SJSA1 (cell line): ENCODE data around the gene RO60. TPM values are rescaled to one million over a fixed set of nuclear protein-coding genes. Genes with fewer than 3 reads are reported as not detected.
A peak's percentile ranks its signal among the peaks of the same experiment; 100 is the strongest.
"Not testable (repeated sequence)": the region's sequence is repeated elsewhere in the genome, so short reads cannot be mapped to it uniquely, and the experiment has no call there.

Experiments used
- DNase-seq, 2 experiments: peaks; one replicate each; pipeline ENCODE4 v3.0.0-alpha.2; 2015 to 2020; ENCODE audit warnings: low spot score in 2 of 2, low read depth in 1 of 2
- H3K27ac ChIP-seq: fragments of 250-450 bp; sonication (Bioruptor Pico); 2 replicates; pipeline ENCODE4 v1.5.1; 2020; ENCODE audit warnings: mild to moderate bottlenecking, moderate library complexity
- H3K27me3 ChIP-seq: fragments of 250-450 bp; sonication (Bioruptor Pico); replicated peaks from 2 replicates; pipeline ENCODE4 v1.5.1; 2020; ENCODE audit warnings: mild to moderate bottlenecking, moderate library complexity
- H3K36me3 ChIP-seq: fragments of 250-450 bp; sonication (Bioruptor Pico); 2 replicates; pipeline ENCODE4 v1.5.1; 2020; ENCODE audit warnings: mild to moderate bottlenecking
- H3K4me1 ChIP-seq: fragments of 250-450 bp; sonication (Bioruptor Pico); replicated peaks from 2 replicates; pipeline ENCODE4 v1.6.1; 2021; ENCODE audit warnings: mild to moderate bottlenecking
- H3K4me3 ChIP-seq: fragments of 250-450 bp; sonication (Bioruptor Pico); 2 replicates; pipeline ENCODE4 v1.5.1; 2020; ENCODE audit warnings: mild to moderate bottlenecking
- H3K9me3 ChIP-seq: fragments of 250-450 bp; sonication (Bioruptor Pico); replicated peaks from 2 replicates; pipeline ENCODE4 v1.5.1; 2020; ENCODE audit warnings: mild to moderate bottlenecking
- total RNA-seq: library from RNA; depleted of rRNA; stranded (reverse); fragments of >200 nt; shearing (Covaris generic); gene quantifications from 2 replicates; pipeline ENCODE4 v1.2.3, GENCODE V29; 2014

Gene RO60
- total RNA-seq, 1 experiment from 2014 or later = 97.2 TPM

DNA sequence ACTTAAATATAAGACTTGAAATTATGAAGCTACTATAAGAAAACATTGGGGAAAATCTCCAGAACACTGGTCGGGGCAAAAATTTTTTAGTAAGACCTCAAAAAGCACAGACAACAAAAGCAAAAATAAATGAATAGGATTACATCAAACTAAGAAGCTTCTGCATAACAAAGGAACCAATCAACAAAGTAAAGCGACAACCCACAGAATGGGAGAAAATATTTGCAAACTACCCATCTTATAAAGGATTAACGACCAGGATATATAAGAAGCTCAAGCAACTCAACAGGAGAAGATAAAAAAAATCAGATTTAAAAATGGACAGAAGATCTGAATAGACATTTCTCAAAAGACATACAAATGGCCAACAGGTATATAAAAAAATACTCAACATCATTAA lies 19.4 kb upstream of the RO60 start:
- no peak for DNase-seq
- Histone ChIP-seq H3K27ac (no peak overlapping the region), H3K9me3 (no peaks in the 10 kb centered on the region), H3K27me3 (no peaks in the 10 kb centered on the region), H3K4me3 (no peak overlapping the region), H3K4me1 (no peaks in the 10 kb centered on the region), H3K36me3 (peaks cover 18% of the 10 kb centered on the region)

DNA sequence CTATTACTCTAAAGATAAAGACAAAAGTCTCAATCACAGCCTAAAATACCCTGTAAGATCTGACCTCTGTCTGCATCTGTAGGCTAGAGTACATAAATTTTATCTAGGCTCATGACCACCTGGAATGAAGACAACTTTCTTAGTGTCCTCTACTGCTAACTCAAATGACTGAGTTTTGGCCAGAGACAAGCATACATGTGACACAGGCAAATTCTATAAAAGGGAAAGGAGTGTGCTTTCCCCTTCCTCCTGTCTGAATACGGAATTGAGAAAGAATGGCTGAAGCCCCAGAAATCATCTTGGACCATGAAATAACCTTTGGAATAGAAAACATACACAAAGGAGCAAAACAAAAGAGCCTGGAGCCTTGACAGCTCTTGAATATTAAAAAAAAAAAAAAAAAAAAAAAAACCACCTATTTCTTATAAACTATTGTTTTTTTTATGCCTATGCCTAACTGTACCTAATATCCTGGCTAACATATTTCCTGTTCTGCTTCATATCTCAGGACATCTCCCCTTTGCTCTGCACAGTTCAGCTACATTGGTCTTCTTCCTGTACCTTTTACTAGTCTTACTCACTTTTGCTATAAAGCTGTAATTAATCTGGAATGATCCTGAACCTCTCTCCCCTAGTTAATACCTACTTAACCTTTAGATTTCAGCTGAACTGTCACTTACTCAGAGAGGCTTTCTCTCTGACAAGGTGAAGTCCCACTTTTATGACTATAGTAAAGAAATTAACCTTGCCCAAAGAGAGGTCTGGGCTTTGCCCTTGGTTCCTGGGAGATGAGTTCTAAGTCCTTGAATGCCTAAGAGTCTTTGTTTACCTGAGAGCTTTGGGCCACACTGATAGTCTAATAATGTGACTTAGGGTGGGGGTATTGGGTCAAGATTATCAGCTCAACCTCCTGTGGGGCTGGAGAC lies 16.4 kb upstream of the RO60 start:
- no peaks in the 10 kb centered on the region for H3K9me3 ChIP-seq
- H3K4me3 ChIP-seq = no peak overlapping the region
- H3K4me1 ChIP-seq = no peaks in the 10 kb centered on the region
- DNase-seq = no peak
- peaks cover 27% of the 10 kb centered on the region for H3K36me3 ChIP-seq
- H3K27me3 ChIP-seq = no peaks in the 10 kb centered on the region
- H3K27ac ChIP-seq = no peak overlapping the region

- not testable (repeated sequence) for H3K27ac ChIP-seq, DNase-seq, H3K4me1 ChIP-seq, H3K4me3 ChIP-seq, H3K9me3 ChIP-seq, H3K27me3 ChIP-seq
- H3K36me3 ChIP-seq = peaks cover 32% of the 10 kb centered on the region
These were observed 10.5 kb upstream of the RO60 start for GRCh38 chr1:193048913-193049312.

DNA sequence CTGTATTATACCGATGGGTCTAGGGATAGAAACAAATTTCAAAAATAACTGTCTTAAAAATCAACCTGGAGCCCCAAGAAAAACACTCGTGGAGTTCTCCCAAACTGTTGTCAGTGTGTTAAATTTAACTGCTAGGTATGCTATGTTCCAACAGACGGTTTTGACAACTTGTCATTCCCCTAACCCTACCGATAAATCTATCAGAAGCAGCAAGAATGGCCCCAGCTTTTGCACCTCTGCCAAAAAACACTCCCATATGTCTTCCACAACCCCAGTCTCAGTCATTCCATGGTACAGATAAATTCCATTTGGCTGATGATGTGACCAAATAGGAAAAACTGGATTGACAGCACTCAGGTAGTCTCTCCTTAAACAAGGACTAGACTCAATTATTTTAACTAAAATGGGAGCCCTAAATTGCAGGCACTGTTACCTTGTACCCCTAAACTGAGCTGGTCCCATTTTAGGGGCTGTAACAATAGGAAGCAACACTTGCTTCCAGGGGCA lies 5.2 kb upstream of the RO60 start:
- DNase-seq = no peak
- H3K4me3 ChIP-seq = no peak overlapping the region
- no peaks in the 10 kb centered on the region for H3K27me3 ChIP-seq
- no peak overlapping the region for H3K27ac ChIP-seq
- H3K4me1 ChIP-seq = no peaks in the 10 kb centered on the region; the same call in 1 of the 2 replicates
- peaks cover 7% of the 10 kb centered on the region for H3K36me3 ChIP-seq
- no peaks in the 10 kb centered on the region for H3K9me3 ChIP-seq

DNA sequence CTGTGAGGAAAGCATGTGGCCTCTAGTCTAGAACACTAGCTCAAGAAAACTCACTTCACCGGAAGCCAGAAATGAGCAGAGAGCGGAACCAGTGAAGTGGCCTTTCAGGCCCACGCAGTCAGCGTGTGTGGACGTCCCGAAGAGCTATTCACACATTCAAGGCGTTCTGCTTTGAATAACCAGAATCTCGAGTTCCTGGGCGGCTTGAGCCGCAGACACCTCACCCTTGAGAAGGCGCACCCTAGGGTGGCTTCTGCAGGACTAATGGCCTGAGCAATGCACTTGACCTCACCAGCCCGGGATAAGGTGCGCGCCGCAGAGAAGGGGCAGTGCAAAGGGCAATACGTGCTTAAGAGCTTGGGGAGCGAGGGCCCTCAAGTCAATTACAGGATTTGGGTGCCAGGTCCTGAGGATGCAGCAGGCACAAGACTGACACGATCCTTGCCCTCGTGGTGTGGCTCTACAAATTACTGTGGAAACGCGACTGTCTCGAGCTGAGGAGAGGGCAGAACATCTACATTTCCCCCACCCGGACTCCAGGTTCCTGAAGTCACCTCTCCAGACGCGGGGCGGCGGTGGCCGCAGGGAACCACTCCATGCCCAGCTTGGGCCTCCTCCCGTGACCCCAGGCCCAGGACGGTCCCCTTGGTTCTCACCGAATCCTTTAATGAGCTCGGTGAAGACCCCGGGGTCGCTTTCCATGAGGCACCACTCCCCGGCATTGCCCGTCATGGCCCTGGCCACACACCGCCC lies 707 bp upstream of the RO60 start:
- H3K27ac ChIP-seq = peak overlapping the region; percentile 46
- peaks cover 5% of the 10 kb centered on the region for H3K4me1 ChIP-seq
- peak in 1 of 2 experiments; percentile 41 for DNase-seq
- no peaks in the 10 kb centered on the region for H3K36me3 ChIP-seq
- H3K27me3 ChIP-seq = no peaks in the 10 kb centered on the region
- H3K9me3 ChIP-seq = no peaks in the 10 kb centered on the region
- peak overlapping the region; percentile 70 for H3K4me3 ChIP-seq

DNA sequence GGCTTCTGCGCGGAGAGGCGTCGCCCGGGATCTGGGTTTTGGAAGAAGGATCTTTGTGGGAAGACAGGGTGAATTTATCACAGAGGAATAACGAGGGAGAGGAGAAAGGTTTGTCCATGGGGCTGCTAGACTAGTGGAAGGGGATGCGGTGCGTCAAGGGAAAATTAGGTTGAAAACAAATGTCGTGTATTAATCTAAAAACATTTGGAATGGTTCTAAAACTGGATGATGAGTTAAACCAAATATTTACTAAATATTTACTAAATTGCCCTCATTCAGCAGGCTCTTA lies 647 bp downstream of the RO60 start:
- H3K9me3 ChIP-seq = no peaks in the 10 kb centered on the region
- no peaks in the 10 kb centered on the region for H3K36me3 ChIP-seq
- peaks cover 5% of the 10 kb centered on the region for H3K4me1 ChIP-seq
- H3K27me3 ChIP-seq = no peaks in the 10 kb centered on the region
- peak overlapping the region; percentile 70 for H3K4me3 ChIP-seq
- peak overlapping the region; percentile 77 for H3K27ac ChIP-seq
- no peak for DNase-seq

DNA sequence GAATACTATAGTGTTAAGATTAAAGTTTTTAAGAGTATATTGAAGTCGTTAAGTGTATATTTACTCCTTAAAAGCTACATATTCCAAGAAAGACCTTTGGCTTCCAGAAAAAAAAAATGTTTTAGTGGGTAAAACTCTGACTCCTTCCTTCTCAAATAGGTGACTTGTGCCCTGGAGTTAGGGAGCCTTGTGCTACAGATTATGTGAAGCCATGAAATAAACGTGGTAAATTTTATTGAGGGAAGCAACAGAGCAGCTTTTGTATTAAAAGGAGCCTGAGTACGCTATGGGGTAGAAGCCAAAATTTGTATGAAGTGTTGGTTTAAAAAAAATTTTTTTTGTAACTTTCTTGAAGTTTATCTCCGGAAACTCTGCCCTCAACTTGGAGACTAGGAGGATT lies 994 bp downstream of the RO60 start:
- H3K27ac ChIP-seq = peak overlapping the region; percentile 77; the same call in 1 of the 2 replicates
- no peak for DNase-seq
- H3K4me3 ChIP-seq = peak overlapping the region; percentile 70
- peaks cover 5% of the 10 kb centered on the region for H3K4me1 ChIP-seq
- H3K27me3 ChIP-seq = no peaks in the 10 kb centered on the region
- no peaks in the 10 kb centered on the region for H3K36me3 ChIP-seq
- H3K9me3 ChIP-seq = no peaks in the 10 kb centered on the region

GRCh38 chr1:193060938-193061337 lies 1.5 kb downstream of the RO60 start:
- Histone ChIP-seq H3K4me3 (peak overlapping the region; percentile 70), H3K36me3 (no peaks in the 10 kb centered on the region), H3K4me1 (peaks cover 5% of the 10 kb centered on the region), H3K27ac (no peak overlapping the region; the same call in 1 of the 2 replicates), H3K27me3 (no peaks in the 10 kb centered on the region), H3K9me3 (no peaks in the 10 kb centered on the region)
- peak in 1 of 2 experiments; percentile 4 for DNase-seq

- Histone ChIP-seq H3K4me3 (no peak overlapping the region), H3K36me3 (peaks cover 4% of the 10 kb centered on the region; the same call in 1 of the 2 replicates), H3K9me3 (no peaks in the 10 kb centered on the region), H3K4me1 (peaks cover 5% of the 10 kb centered on the region), H3K27me3 (no peaks in the 10 kb centered on the region), H3K27ac (no peak overlapping the region)
- no peak for DNase-seq
These were observed 3.5 kb downstream of the RO60 start for GRCh38 chr1:193062698-193063463.

- H3K4me1 ChIP-seq = peaks cover 3% of the 10 kb centered on the region
- no peak overlapping the region for H3K27ac ChIP-seq
- no peak for DNase-seq
- H3K4me3 ChIP-seq = no peak overlapping the region
- peaks cover 14% of the 10 kb centered on the region; the same call in 1 of the 2 replicates for H3K36me3 ChIP-seq
- H3K9me3 ChIP-seq = no peaks in the 10 kb centered on the region
- H3K27me3 ChIP-seq = no peaks in the 10 kb centered on the region
These were observed 6.5 kb downstream of the RO60 start for GRCh38 chr1:193065954-193066353.

- Histone ChIP-seq H3K4me3 (no peak overlapping the region), H3K4me1 (no peaks in the 10 kb centered on the region), H3K27me3 (no peaks in the 10 kb centered on the region), H3K36me3 (peaks cover 18% of the 10 kb centered on the region; the same call in 1 of the 2 replicates), H3K9me3 (no peaks in the 10 kb centered on the region), H3K27ac (no peak overlapping the region)
- no peak for DNase-seq
These were observed 7.2 kb downstream of the RO60 start for GRCh38 chr1:193066606-193067005.

- Histone ChIP-seq H3K36me3 (peaks cover 18% of the 10 kb centered on the region), H3K4me3 (no peak overlapping the region), H3K9me3 (no peaks in the 10 kb centered on the region), H3K27ac (no peak overlapping the region), H3K4me1 (no peaks in the 10 kb centered on the region), H3K27me3 (no peaks in the 10 kb centered on the region)
- no peak for DNase-seq
These were observed 8.6 kb downstream of the RO60 start for GRCh38 chr1:193068013-193068412.

DNA sequence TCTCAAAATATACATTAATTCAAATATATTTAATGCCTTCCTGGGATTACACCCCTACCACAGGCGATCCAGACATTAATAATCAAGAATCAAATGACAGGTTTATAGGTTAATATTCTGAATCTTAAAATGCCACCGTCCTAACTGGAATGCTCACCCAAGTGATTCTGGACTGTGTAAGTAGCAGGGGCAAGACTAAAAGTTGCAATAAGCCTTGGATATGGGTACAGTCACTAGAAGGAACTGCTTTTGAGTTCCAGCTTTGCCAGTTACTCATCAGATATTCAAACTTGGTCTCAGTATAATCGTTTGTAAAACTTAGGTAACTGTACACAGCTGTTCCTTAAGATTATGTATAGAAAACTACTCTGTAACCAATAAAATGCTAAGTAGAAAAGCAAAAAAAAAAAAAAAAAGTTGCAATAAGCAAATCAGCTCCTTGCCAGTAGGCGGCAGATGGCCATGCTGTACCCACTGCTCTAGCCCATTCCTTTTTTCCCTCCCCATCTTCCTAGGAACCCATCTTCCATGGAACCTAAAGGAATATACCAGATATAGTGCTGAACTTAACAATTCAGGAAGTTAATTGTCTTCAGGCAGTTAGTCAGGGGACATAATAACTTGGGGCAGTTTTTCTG lies 10.5 kb downstream of the RO60 start:
- H3K27ac ChIP-seq = no peak overlapping the region
- H3K27me3 ChIP-seq = no peaks in the 10 kb centered on the region
- no peaks in the 10 kb centered on the region for H3K4me1 ChIP-seq
- no peaks in the 10 kb centered on the region for H3K9me3 ChIP-seq
- DNase-seq = peak in 1 of 2 experiments; percentile 12
- H3K4me3 ChIP-seq = no peak overlapping the region
- H3K36me3 ChIP-seq = peaks cover 18% of the 10 kb centered on the region
